T-helper 2 cell treated with Interferon-gamma antibody and Interleukin-4, amounts not matched to agents 5 μg/mL and 100 μg/mL, for 36 hours (primary cell): ENCODE measurements around the gene IMPDH1.

Experiments
- DNase-seq: peaks from one replicate; pipeline ENCODE4 v3.0.0; 2021; ENCODE audit warnings: low spot score
- H3K27ac Mint-ChIP-seq: one replicate; pipeline ENCODE4 v1.8.0; 2021; ENCODE audit warnings: mild to moderate bottlenecking, mixed read lengths
- H3K27me3 Mint-ChIP-seq: one replicate; pipeline ENCODE4 v1.8.0; 2021; ENCODE audit warnings: low read depth, mixed read lengths
- H3K36me3 Mint-ChIP-seq: one replicate; pipeline ENCODE4 v1.8.0; 2021; ENCODE audit warnings: low read depth, mixed read lengths
- H3K4me1 Mint-ChIP-seq: one replicate; pipeline ENCODE4 v1.8.0; 2021; ENCODE audit warnings: low read depth, mixed read lengths
- H3K4me3 Mint-ChIP-seq: one replicate; pipeline ENCODE4 v1.8.0; 2022; ENCODE audit warnings: mild to moderate bottlenecking, moderate library complexity, mixed read lengths
- H3K9me3 Mint-ChIP-seq: one replicate; pipeline ENCODE4 v1.8.0; 2021; ENCODE audit warnings: mixed read lengths

Gene IMPDH1

DNA sequence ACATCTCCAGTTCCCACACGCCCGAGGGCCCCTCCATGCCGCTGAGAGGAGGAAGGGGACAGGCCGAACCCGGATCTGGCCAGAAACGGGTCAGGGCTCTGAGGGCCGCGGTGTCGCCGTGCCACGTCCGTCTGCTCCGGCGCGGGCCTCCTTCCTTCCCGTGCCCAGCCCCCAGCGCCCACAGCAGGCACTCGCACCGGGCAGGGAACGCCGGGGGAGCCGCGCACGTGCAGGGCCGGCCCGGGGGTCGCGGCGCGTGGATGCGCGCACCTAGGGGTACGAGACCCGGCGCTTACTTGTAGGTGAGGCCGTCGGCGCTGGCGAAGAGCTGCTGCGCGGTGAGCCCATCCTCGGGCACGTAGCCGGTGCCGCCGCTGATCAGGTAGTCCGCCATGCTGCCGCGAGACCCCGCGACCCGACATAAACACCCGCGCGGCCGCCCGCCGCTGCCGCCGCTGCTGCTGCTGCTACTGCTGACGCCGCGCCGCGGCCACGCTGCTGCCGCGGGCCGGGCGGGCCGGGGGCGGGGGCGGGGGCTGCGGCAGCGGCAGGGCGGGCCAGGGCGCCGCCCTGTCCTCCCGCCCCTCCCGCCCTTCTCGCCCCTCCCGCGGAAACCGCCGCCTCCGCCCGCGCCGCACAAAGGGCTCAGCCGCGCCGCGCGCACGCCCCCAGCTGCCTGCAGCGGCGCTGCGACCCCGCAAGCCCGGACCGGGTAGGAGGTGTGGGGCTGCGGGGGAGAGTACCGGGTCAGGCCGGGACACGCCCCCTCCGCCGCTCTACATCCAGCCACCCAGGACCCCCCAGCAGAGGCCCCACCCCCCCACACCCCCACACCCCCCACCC lies 4.1 kb downstream of the IMPDH1 start:
- Mint-ChIP-seq H3K9me3 (no peaks in the 10 kb centered on the region), H3K4me3 (peak overlapping the region; percentile 89), H3K27ac (no peak overlapping the region), H3K4me1 (peaks cover 39% of the 10 kb centered on the region), H3K27me3 (no peaks in the 10 kb centered on the region), H3K36me3 (peaks cover 17% of the 10 kb centered on the region)
- DNase-seq: peak; percentile 54

GRCh38 chr7:128404886-128405470 lies 4.8 kb downstream of the IMPDH1 start:
- H3K4me1 Mint-ChIP-seq: peaks cover 35% of the 10 kb centered on the region
- H3K9me3 Mint-ChIP-seq: no peaks in the 10 kb centered on the region
- no peak for DNase-seq
- H3K27me3 Mint-ChIP-seq: no peaks in the 10 kb centered on the region
- peak overlapping the region; percentile 62 for H3K27ac Mint-ChIP-seq
- H3K4me3 Mint-ChIP-seq: peak overlapping the region; percentile 89
- peaks cover 22% of the 10 kb centered on the region for H3K36me3 Mint-ChIP-seq

GRCh38 chr7:128404143-128404681 lies 5.6 kb downstream of the IMPDH1 start:
- H3K4me1 Mint-ChIP-seq: peaks cover 35% of the 10 kb centered on the region
- H3K27ac Mint-ChIP-seq: peak overlapping the region; percentile 63
- no peaks in the 10 kb centered on the region for H3K27me3 Mint-ChIP-seq
- H3K36me3 Mint-ChIP-seq: peaks cover 26% of the 10 kb centered on the region
- DNase-seq: no peak
- H3K9me3 Mint-ChIP-seq: no peaks in the 10 kb centered on the region
- H3K4me3 Mint-ChIP-seq: peak overlapping the region; percentile 89

DNA sequence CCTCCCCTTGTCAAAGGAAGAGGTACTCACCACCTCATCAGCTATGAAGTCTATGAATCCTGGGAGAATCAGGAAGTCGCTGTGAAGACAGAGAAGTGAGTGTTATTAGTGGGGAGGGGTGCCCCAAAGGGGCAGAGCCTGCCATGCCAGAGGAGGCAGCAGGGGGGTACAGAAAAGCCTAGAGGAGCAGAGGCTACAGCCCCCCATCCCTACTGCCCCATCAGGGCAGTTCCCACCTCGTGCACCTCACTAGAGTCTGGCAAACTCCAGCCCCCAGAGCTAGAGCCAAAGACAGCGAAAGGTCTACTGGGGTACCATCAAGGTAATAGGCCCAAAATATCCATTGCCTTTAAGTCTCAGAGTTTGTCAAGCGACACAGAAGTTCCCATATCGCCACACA lies 6.1 kb downstream of the IMPDH1 start:
- H3K36me3 Mint-ChIP-seq: peaks cover 26% of the 10 kb centered on the region
- H3K4me1 Mint-ChIP-seq: peaks cover 30% of the 10 kb centered on the region
- no peaks in the 10 kb centered on the region for H3K9me3 Mint-ChIP-seq
- no peak for DNase-seq
- peak overlapping the region; percentile 89 for H3K4me3 Mint-ChIP-seq
- no peaks in the 10 kb centered on the region for H3K27me3 Mint-ChIP-seq
- H3K27ac Mint-ChIP-seq: no peak overlapping the region

GRCh38 chr7:128402356-128402755 lies 7.4 kb downstream of the IMPDH1 start:
- no peak for DNase-seq
- H3K27ac Mint-ChIP-seq: no peak overlapping the region
- H3K9me3 Mint-ChIP-seq: no peaks in the 10 kb centered on the region
- H3K4me3 Mint-ChIP-seq: no peak overlapping the region
- peaks cover 38% of the 10 kb centered on the region for H3K36me3 Mint-ChIP-seq
- H3K27me3 Mint-ChIP-seq: no peaks in the 10 kb centered on the region
- H3K4me1 Mint-ChIP-seq: peaks cover 23% of the 10 kb centered on the region

- H3K27ac Mint-ChIP-seq: no peak overlapping the region
- no peak for DNase-seq
- peaks cover 15% of the 10 kb centered on the region for H3K4me1 Mint-ChIP-seq
- no peaks in the 10 kb centered on the region for H3K9me3 Mint-ChIP-seq
- H3K4me3 Mint-ChIP-seq: no peak overlapping the region
- H3K27me3 Mint-ChIP-seq: no peaks in the 10 kb centered on the region
- peaks cover 48% of the 10 kb centered on the region for H3K36me3 Mint-ChIP-seq
These were observed 9.2 kb downstream of the IMPDH1 start for GRCh38 chr7:128400566-128400965.

- no peaks in the 10 kb centered on the region for H3K27me3 Mint-ChIP-seq
- H3K36me3 Mint-ChIP-seq: peaks cover 48% of the 10 kb centered on the region
- H3K27ac Mint-ChIP-seq: no peak overlapping the region
- H3K9me3 Mint-ChIP-seq: no peaks in the 10 kb centered on the region
- peaks cover 14% of the 10 kb centered on the region for H3K4me1 Mint-ChIP-seq
- no peak for DNase-seq
- H3K4me3 Mint-ChIP-seq: no peak overlapping the region
These were observed 9.8 kb downstream of the IMPDH1 start for GRCh38 chr7:128399991-128400390.

DNA sequence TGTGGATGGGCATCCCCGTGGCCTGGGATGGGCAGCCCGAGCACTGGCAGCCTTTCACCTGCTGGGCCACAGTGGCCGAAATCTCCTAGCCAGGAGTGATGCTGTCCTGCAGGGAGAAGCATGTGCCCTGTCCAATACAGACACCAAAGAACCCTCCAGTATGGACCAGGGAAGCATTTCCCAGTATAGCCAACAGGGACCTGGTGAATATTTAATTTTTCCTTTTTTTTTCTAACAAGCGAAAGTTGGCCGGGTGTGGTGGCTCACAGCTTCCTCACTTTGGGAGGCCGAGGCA lies 11.0 kb downstream of the IMPDH1 start:
- H3K36me3 Mint-ChIP-seq: peaks cover 51% of the 10 kb centered on the region
- no peaks in the 10 kb centered on the region for H3K27me3 Mint-ChIP-seq
- H3K27ac Mint-ChIP-seq: no peak overlapping the region
- no peak for DNase-seq
- H3K4me1 Mint-ChIP-seq: peaks cover 3% of the 10 kb centered on the region
- no peaks in the 10 kb centered on the region for H3K9me3 Mint-ChIP-seq
- H3K4me3 Mint-ChIP-seq: no peak overlapping the region

DNA sequence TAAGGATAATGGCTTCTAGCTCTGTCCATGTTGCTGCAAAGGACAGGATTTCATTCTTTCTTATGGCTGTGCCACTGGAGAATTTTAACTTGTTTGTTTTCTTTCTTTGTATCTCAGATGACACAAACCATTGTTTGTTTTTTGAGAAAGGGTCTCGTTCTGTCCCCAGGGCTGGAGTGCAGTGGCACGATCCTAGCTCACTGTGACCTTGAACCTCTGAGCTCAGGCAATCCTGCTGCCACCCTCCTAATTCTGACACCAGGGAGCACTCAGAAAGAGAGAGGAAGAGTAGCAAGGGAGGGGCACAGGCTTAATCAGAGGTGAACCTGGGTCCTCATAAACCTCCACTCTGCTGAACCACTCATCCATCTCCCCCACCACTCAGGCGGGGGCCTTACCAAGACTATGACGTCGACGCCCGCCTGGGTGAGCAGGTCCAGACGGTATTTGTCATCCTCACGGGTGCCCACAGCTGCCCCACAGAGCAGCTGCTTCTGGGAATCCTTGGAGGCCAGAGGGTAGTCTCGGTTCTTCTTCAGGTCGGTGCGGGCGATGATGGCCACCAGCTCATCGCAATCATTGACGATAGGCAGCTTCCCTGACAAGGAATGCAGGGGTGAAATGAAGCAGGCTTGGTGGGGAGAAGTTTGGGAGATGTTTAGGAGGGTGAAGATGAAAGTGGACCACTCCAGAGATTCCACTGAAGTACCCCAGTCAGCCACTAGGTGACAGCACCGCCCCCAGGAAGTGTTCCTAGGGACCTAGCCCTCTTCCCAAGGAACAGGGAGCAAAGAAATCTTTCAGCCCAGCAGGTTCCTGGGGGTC lies 11.6 kb downstream of the IMPDH1 start:
- H3K4me3 Mint-ChIP-seq: no peak overlapping the region
- H3K27me3 Mint-ChIP-seq: no peaks in the 10 kb centered on the region
- H3K27ac Mint-ChIP-seq: no peak overlapping the region
- H3K4me1 Mint-ChIP-seq: no peaks in the 10 kb centered on the region
- peaks cover 48% of the 10 kb centered on the region for H3K36me3 Mint-ChIP-seq
- no peaks in the 10 kb centered on the region for H3K9me3 Mint-ChIP-seq
- no peak for DNase-seq

- H3K4me3 Mint-ChIP-seq: no peak overlapping the region
These were observed 13.4 kb downstream of the IMPDH1 start for GRCh38 chr7:128396357-128396756.

DNA sequence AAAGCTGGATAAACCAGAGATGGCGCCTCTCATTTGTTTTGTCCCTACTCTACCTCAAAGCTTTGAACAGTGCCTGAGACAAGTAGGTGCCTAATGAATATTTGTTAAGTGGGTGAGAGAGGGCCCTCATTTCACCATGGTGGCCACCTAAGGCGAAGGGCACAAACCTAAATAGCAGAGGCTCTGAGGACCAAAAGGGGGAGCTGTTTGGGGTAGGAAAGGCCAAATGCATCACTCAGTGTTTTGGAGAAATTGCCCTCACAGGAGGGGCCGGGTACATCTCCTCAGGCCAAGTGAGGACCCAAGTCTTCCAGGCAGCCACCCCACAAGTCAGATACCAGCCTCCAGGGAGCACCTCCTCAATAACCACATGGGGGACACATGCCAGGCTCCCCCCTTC lies 14.0 kb downstream of the IMPDH1 start:
- no peaks in the 10 kb centered on the region for H3K27me3 Mint-ChIP-seq
- H3K9me3 Mint-ChIP-seq: no peaks in the 10 kb centered on the region
- H3K27ac Mint-ChIP-seq: no peak overlapping the region
- DNase-seq: no peak
- no peak overlapping the region for H3K4me3 Mint-ChIP-seq
- peaks cover 3% of the 10 kb centered on the region for H3K4me1 Mint-ChIP-seq
- H3K36me3 Mint-ChIP-seq: peaks cover 34% of the 10 kb centered on the region

More at GRCh38 chr7:128396357-128396756, 13.4 kb downstream of the IMPDH1 start:
- Mint-ChIP-seq H3K9me3 (no peaks in the 10 kb centered on the region), H3K4me1 (no peaks in the 10 kb centered on the region), H3K27ac (no peak overlapping the region), H3K36me3 (peaks cover 39% of the 10 kb centered on the region), H3K27me3 (no peaks in the 10 kb centered on the region)
- DNase-seq: no peak

DNA sequence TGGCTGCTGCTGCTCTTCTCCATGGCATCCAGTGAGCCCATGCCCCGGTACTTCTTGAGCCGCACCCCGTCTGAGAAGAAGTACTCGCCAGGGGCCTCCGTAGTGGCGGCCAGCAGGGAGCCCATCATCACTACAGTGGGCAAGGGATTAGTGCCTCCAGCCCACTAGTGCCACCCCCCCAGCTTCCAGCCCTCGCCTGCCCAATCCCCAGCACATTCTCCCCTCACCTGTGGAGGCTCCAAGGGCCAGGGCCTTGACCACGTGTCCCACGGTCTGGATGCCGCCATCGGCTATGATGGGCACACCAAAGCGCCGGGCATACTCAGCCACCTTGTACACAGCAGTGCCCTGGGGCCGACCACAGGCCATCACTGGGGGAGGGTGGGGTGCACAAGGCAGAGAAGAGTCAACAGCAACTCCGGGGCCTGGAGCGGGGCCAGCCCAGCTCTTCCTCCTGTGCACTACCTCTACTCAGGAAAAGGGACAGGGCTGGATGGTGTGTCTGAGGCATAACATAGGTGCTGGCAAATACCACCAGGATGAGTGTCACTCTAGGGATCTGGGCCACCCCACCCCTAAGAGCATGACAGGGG lies 14.8 kb downstream of the IMPDH1 start:
- no peak overlapping the region for H3K4me3 Mint-ChIP-seq
- H3K36me3 Mint-ChIP-seq: peaks cover 29% of the 10 kb centered on the region
- H3K27ac Mint-ChIP-seq: no peak overlapping the region
- H3K4me1 Mint-ChIP-seq: peaks cover 3% of the 10 kb centered on the region
- no peaks in the 10 kb centered on the region for H3K27me3 Mint-ChIP-seq
- DNase-seq: no peak
- no peaks in the 10 kb centered on the region for H3K9me3 Mint-ChIP-seq

DNA sequence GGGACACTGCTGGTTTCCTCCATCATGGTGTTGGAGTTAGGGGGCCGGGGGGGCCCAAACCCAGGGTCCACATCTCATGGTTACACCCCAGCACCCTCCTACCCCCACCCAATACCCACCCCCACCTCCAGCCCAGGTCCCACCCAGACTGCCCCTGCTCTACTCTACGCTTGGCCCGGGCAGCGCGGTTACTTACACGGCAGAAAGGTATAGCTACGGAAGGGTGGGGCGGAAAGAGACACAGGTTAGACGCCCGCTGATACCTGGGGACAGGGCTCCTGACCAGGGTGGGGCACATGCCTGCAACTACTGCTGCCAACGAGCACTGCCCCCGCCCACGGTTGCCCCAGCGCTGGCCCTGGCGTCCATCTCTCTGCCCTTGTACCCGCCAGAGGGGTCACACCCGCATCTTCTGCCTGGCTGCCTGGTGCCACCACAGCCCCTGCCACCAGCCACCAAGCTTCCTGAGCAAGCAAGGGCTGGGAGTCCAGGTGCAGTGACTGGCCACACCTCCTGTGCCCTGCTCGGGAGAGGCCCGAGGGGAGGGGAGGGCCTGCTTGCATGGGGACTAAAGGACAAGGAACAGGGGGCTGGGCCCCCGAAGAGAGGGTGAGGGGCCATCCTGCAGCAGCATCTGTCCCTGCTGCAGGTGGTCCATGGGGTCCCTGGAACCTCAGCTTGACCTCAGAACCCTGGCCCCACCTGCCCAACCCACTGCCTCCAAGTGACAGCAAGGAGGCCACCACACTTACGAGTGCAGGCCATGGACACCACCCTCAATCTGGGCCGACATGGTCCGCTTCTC lies 16.1 kb downstream of the IMPDH1 start:
- H3K27ac Mint-ChIP-seq: no peak overlapping the region
- peaks cover 3% of the 10 kb centered on the region for H3K4me1 Mint-ChIP-seq
- no peak overlapping the region for H3K4me3 Mint-ChIP-seq
- peaks cover 24% of the 10 kb centered on the region for H3K36me3 Mint-ChIP-seq
- no peaks in the 10 kb centered on the region for H3K27me3 Mint-ChIP-seq
- H3K9me3 Mint-ChIP-seq: no peaks in the 10 kb centered on the region
- no peak for DNase-seq
